Suprapubic skin (tissue), 4 donors: ENCODE measurements around the gene AMTN. TPM values are rescaled to one million over a fixed set of nuclear protein-coding genes. Genes with fewer than 3 reads are reported as not detected.
"Not testable (repeated sequence)": the region's sequence is repeated elsewhere in the genome, so short reads cannot be mapped to it uniquely, and the experiment has no call there.

ENCODE experiments used
- DNase-seq, 2 donors: peaks; one replicate each; pipeline ENCODE4 v3.0.0-alpha.2; 2019; ENCODE audit warnings: low spot score in 2 of 2
- H3K27ac ChIP-seq: fragments of 200-600 bp; sonication (generic); one replicate; pipeline ENCODE4 v1.5.1; 2019
- H3K27me3 ChIP-seq: fragments of 200-600 bp; sonication (generic); one replicate; pipeline ENCODE4 v1.5.1; 2019
- H3K36me3 ChIP-seq: fragments of 200-600 bp; sonication (generic); one replicate; pipeline ENCODE4 v1.5.1; 2019
- H3K4me1 ChIP-seq: fragments of 200-600 bp; sonication (generic); one replicate; pipeline ENCODE4 v1.5.1; 2019
- H3K4me3 ChIP-seq: fragments of 200-600 bp; sonication (generic); one replicate; pipeline ENCODE4 v1.5.1; 2019; ENCODE audit warnings: mild to moderate bottlenecking
- H3K9me3 ChIP-seq: fragments of 200-600 bp; sonication (generic); one replicate; pipeline ENCODE4 v1.5.1; 2019
- EP300 ChIP-seq: sonication (generic); formaldehyde crosslinking; IDR thresholded peaks from one replicate; pipeline ENCODE4 v1.6.1; 2017; ENCODE audit warnings: antibody characterized with exemption
- POLR2A ChIP-seq, 2 donors: fragments of 450-650 bp; IDR thresholded peaks; one replicate each; pipeline ENCODE4 v1.6.1; 2017; ENCODE audit warnings: antibody characterized with exemption in 2 of 2, mild to moderate bottlenecking in 2 of 2, moderate library complexity in 2 of 2
- POLR2AphosphoS5 ChIP-seq, 3 donors: sonication (generic); formaldehyde crosslinking; IDR thresholded peaks; one replicate each; pipeline ENCODE4 v1.6.1; 2017; ENCODE audit warnings: antibody characterized with exemption in 3 of 3
- WGBS: methylation state at CpG from one replicate; pipeline ENCODE4 v1.1.5; 2018; 5-methylcytosine and 5-hydroxymethylcytosine counted together
- total RNA-seq, 4 donors: library from RNA; depleted of rRNA; stranded (reverse); fragments of >200 nt; gene quantifications; one replicate each; pipeline ENCODE4 v1.1.0, GENCODE V29; 2016
- TF ChIP-seq, protein P1 (sequence below), 2 donors: fragments of 200-600 bp in 1 of 2; fragments of 450-650 bp in 1 of 2; sonication (generic) in 1 of 2; IDR thresholded peaks; one replicate each; pipeline ENCODE4 v1.5.1; 2016 to 2019; ENCODE audit warnings: antibody characterized with exemption in 2 of 2, mild to moderate bottlenecking in 1 of 2, moderate library complexity in 1 of 2

Gene AMTN
- total RNA-seq, 4 donors from 2014 or later, result 0.79 to 0.83 TPM; not detected in 2

DNA sequence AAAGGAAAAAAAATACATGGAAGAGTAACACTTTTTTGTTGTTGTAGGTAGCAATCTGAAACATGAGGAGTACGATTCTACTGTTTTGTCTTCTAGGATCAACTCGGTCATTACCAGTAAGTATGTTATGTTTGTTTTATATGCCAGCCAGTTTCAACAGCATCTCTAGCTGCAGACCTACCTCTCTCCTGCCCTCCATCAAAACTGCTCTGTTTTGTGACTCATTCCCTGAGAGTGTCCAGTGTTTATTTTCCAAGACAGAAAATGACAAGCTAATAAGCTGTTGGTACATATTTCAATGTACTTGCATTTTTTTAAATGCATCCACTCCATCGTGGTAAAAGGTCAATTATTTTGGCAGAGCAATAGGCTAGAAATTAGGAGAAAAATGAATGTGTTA, 347 bp downstream of the AMTN start:
- no peaks in the 10 kb centered on the region for H3K36me3 ChIP-seq
- H3K9me3 ChIP-seq, result no peaks in the 10 kb centered on the region
- 72% methylated on average over 3 of the region's 3 CpGs for WGBS
- no peak overlapping the region for H3K4me3 ChIP-seq
- no peaks in the 10 kb centered on the region for H3K27me3 ChIP-seq
- no peak for DNase-seq
- TF ChIP-seq EP300, result no peak
- no peak for TF ChIP-seq POLR2AphosphoS5 (IDR thresholded peaks at IDR 0.05)
- TF ChIP-seq POLR2A (IDR thresholded peaks at IDR 0.05), result no peak
- TF ChIP-seq, protein P1, sequence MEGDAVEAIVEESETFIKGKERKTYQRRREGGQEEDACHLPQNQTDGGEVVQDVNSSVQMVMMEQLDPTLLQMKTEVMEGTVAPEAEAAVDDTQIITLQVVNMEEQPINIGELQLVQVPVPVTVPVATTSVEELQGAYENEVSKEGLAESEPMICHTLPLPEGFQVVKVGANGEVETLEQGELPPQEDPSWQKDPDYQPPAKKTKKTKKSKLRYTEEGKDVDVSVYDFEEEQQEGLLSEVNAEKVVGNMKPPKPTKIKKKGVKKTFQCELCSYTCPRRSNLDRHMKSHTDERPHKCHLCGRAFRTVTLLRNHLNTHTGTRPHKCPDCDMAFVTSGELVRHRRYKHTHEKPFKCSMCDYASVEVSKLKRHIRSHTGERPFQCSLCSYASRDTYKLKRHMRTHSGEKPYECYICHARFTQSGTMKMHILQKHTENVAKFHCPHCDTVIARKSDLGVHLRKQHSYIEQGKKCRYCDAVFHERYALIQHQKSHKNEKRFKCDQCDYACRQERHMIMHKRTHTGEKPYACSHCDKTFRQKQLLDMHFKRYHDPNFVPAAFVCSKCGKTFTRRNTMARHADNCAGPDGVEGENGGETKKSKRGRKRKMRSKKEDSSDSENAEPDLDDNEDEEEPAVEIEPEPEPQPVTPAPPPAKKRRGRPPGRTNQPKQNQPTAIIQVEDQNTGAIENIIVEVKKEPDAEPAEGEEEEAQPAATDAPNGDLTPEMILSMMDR (IDR thresholded peaks at IDR 0.05), result no peak
- no peak overlapping the region for H3K27ac ChIP-seq
- H3K4me1 ChIP-seq, result peaks cover 8% of the 10 kb centered on the region

DNA sequence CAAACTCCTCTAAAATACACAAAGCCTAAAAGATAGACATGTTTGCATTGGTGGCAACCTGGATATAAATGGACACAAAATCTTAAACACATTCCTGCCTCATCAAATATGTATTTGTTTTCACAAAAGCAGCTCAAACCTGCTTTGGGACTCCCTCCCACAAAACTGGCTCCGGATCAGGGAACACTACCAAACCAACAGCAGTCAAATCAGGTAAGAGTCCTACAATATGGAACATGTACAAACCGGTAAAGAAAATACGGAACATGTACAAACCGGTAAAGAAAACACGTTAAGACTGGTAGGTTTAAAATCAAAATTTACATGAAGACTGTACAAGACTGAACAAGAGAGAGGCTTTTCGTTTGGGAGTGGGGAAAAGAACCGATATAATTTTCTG, 4.3 kb downstream of the AMTN start:
- TF ChIP-seq, protein P1 (IDR thresholded peaks at IDR 0.05), result no peak
- TF ChIP-seq EP300 (no peak), POLR2A (IDR thresholded peaks at IDR 0.05) (no peak), POLR2AphosphoS5 (IDR thresholded peaks at IDR 0.05) (no peak)
- Histone ChIP-seq H3K36me3 (no peaks in the 10 kb centered on the region), H3K9me3 (no peaks in the 10 kb centered on the region), H3K4me1 (peaks cover 8% of the 10 kb centered on the region), H3K4me3 (no peak overlapping the region), H3K27me3 (no peaks in the 10 kb centered on the region), H3K27ac (no peak overlapping the region)
- DNase-seq, result no peak
- 51% methylated on average over 7 of the region's 7 CpGs for WGBS

DNA sequence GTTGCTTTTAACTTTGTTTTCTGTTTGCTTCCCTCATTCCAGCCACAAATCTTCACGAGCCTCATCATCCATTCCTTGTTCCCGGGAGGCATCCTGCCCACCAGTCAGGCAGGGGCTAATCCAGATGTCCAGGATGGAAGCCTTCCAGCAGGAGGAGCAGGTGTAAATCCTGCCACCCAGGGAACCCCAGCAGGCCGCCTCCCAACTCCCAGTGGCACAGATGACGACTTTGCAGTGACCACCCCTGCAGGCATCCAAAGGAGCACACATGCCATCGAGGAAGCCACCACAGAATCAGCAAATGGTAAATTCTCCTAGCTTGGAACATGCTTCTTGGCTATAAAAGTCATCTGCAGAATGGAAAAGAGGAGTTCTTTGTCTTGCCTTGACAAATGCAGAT, 12.6 kb downstream of the AMTN start:
- no peak for DNase-seq
- Histone ChIP-seq H3K4me3 (no peak overlapping the region), H3K27me3 (no peaks in the 10 kb centered on the region), H3K36me3 (no peaks in the 10 kb centered on the region), H3K4me1 (no peaks in the 10 kb centered on the region), H3K27ac (no peak overlapping the region), H3K9me3 (no peaks in the 10 kb centered on the region)
- TF ChIP-seq, protein P1 (IDR thresholded peaks at IDR 0.05), result no peak
- TF ChIP-seq POLR2AphosphoS5 (IDR thresholded peaks at IDR 0.05) (no peak), POLR2A (IDR thresholded peaks at IDR 0.05) (no peak), EP300 (no peak)
- 73% methylated on average over 5 of the region's 5 CpGs for WGBS

DNA sequence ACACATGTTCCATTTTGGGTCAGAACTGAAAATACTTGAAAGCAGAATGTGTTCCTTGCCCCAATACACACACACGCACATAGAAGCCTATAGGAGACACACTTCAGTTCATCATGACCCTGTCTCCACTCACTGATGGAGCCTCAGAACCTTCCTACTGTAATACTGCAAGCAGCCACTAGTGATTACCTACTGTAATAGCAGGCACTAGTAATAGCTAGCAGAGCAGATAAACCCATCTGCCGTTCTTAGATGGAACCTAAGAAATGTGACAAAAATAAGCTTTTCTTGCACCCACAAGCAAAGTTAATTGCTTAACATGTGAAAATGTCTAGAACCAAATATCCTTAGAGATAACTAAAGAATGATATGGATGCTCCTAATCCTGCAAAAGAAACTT, 13.6 kb downstream of the AMTN start:
- Histone ChIP-seq H3K4me1 (no peaks in the 10 kb centered on the region), H3K36me3 (no peaks in the 10 kb centered on the region), H3K27me3 (no peaks in the 10 kb centered on the region), H3K4me3 (no peak overlapping the region), H3K27ac (no peak overlapping the region), H3K9me3 (no peaks in the 10 kb centered on the region)
- DNase-seq, result no peak
- WGBS, result 74% methylated on average over 2 of the region's 2 CpGs
- TF ChIP-seq, protein P1 (IDR thresholded peaks at IDR 0.05), result no peak
- TF ChIP-seq POLR2AphosphoS5 (IDR thresholded peaks at IDR 0.05) (no peak), POLR2A (IDR thresholded peaks at IDR 0.05) (no peak), EP300 (no peak)

DNA sequence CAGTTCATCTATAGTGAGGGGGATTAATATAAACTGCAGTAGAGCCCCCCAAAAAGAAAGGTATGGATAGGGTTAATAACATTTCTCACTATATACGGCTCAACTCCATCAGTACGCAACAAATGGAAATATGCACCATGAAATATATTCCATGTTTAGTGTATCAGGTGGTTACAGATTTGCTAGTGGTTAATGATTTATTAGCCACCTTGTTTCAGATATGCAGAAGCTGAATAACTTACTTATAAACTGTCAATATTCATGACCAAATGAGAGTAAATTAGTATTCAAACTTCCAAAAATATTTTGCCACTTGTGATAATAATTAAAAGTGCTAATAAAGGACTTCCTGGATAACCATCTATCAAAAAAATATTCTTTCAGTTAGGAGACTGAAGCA, 14.8 kb downstream of the AMTN start:
- no peak for DNase-seq
- no peak for TF ChIP-seq EP300
- TF ChIP-seq POLR2A (IDR thresholded peaks at IDR 0.05), result no peak
- no peak for TF ChIP-seq POLR2AphosphoS5 (IDR thresholded peaks at IDR 0.05)
- Histone ChIP-seq H3K27me3 (no peaks in the 10 kb centered on the region), H3K4me3 (no peak overlapping the region), H3K9me3 (no peaks in the 10 kb centered on the region), H3K27ac (no peak overlapping the region), H3K36me3 (no peaks in the 10 kb centered on the region), H3K4me1 (no peaks in the 10 kb centered on the region)
- 59% methylated on average over 2 of the region's 2 CpGs for WGBS

DNA sequence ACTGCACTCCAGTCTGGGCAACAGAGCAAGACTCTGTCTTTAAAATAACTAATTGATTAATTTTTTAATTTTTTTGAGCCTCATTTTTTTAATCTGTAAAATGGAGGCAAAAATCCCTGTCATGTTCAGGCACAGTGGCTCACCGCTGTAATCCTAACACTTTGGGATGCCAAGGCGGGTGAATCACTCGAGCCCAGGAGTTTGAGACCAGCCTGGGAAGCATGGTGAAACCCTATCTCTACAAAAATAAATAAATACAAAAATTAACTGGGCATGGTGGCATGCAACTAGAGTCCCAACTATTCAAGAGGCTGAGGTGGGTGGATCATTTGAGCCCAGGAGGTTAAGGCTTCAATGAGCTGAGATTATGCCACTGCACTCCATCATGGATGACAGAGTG, 15.4 kb downstream of the AMTN start:
- TF ChIP-seq, protein P1 (IDR thresholded peaks at IDR 0.05), result no peak
- no peak for TF ChIP-seq EP300
- H3K27ac ChIP-seq, result no peak overlapping the region

DNA sequence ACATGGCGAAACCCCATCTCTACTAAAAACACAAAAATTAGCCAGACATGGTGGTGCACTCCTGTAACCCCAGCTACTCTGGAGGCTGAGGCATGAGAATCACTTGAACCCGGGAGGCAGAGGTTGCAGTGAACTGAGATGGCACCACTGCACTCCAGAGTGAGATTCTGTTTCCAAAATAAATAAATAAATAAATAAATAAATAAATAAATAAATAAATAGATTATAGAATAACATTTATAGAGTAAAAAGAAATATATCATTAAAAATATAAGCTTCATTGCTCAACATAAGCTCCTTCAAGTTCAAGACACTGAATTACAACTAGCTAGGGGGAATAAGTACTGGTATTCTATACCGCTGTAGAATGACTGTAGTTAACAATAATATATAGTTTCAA, 16.5 kb downstream of the AMTN start:
- not testable (repeated sequence) for H3K9me3 ChIP-seq, DNase-seq, H3K4me1 ChIP-seq, H3K27me3 ChIP-seq, H3K36me3 ChIP-seq, H3K4me3 ChIP-seq, H3K27ac ChIP-seq
- WGBS, result 96% methylated on average over 3 of the region's 3 CpGs

More for the DNA sequence above, 15.4 kb downstream of the AMTN start:
- no peak for DNase-seq
- 91% methylated on average over 3 of the region's 3 CpGs for WGBS
- Histone ChIP-seq H3K4me1 (no peaks in the 10 kb centered on the region), H3K27me3 (no peaks in the 10 kb centered on the region), H3K36me3 (no peaks in the 10 kb centered on the region), H3K4me3 (no peak overlapping the region), H3K9me3 (no peaks in the 10 kb centered on the region)
